ENCODE data around the gene MDGA2.
"Not testable (repeated sequence)": the region's sequence is repeated elsewhere in the genome, so short reads cannot be mapped to it uniquely, and the experiment has no call there.

MDGA2 gene

DNA sequence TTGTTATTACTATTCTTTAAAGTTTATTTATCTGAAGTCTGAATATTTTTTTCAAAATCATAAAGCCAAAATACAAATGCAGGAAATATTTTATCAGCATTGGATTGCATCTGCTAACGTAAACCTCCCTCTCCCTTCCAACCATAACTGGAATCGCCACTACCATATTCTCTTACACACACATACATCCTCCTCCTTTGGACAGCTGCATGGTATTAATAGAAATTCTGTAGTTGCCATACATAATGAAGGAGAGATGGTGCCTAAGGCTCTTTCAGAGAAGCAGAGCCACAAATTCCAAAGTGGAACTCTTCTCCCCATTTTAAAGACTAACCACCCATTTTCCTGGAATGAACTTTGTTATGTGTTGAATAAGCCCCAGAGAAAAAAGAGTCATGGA, 352.7 kb downstream of the MDGA2 start:
- no peak for DNase-seq

GRCh38 chr14:47302121-47302520, 373.3 kb downstream of the MDGA2 start:
- DNase-seq, result no peak

DNA sequence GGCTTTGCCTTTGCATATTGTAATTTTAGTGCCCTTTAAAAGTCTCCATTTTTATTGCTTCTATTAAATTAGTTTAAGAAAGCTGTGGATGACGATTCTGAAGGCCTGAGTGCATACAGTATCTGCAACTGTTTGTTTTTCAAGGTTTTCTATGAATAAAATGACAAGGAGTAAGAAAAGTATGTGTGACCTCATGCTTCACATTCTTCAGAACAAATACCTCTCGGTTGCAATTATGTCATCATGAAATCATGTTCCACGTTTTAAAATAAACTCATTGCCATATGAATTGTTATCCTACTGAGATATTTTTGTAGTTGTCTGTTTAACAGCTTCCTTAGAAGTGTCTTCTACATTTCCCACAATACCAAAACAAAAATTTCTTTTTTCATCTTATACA, 374.6 kb downstream of the MDGA2 start:
- no peak for DNase-seq

DNA sequence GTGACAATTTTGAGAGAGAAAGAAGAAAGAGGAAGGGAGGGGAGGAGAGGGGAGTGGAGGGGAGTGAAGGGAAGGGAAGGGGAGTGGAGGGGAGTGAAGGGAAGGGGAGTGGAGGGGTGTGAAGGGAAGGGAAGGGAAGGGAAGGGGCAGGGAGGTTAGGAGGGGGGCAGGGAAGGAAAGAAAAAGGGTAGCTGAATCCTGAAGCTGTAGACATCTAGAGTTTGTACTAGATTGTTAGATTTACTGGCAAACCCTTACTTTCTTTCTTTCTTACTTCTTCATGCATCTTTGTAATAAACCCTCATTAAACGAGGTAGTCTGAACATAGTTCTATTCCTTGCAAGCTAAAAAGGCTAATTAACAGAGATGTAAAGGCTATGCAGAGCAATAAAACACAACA, 378.0 kb downstream of the MDGA2 start:
- no peak for DNase-seq

DNA sequence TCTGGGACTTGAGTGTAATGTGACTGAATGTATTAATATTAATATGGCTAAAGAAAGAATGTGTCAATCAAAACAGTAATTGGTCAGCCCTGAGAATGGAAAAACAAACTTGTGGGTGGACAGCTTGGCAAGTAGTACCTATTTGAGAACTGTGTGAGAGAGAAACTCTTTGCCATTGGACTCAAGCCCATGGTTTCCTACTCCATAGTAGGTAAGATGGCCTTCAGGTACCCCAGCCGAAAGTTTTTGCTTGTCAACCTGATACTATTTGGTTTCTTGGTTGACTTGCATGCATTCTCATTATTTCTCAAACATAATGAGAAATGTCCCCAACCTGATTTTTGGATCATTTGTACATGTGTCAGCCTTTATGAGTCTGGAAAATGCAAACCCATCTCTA, 391.1 kb downstream of the MDGA2 start:
- DNase-seq, result no peak

- DNase-seq, result not testable (repeated sequence)
These were observed 393.6 kb downstream of the MDGA2 start for GRCh38 chr14:47281761-47282160.

GRCh38 chr14:47278233-47278842, 397.1 kb downstream of the MDGA2 start:
- no peak for DNase-seq

DNA sequence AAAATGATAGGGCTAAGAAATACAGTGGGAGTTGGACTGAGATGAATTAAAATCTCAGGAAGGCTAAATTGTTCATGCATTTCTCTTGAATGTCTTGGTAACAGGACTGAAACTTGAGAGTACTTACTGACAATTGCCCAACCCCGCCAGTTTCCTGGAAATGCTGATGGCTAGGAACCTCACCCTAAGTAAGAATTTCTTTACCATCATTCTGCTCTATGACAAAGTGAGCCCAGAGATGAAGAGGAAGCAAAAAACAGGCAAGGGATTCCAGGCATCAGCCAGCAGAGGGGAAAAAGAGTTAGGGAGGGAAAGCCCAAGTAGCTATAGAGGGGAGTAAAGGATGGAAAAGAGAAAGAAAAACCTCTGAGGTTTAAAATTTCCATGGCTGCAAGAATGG, 397.7 kb downstream of the MDGA2 start:
- DNase-seq, result no peak

DNA sequence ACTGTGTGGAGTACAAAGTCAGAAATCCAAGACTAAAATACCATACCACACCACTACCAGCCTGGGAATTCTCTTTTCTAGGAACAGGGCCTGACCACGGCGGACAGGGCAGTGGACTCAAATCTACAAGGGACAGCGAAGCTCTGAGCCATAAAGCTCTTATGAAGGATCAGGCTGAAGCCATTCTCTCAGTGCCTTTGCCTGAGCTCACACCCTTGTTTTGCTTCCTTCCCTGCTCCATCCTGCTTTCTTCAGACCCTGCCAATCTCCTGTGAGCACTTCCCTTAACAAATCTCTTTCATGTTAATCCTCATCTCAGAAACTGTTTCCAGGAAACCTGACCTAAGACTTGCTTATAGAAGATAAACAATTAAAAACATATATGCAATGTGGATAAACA, 398.5 kb downstream of the MDGA2 start:
- DNase-seq, result no peak

DNA sequence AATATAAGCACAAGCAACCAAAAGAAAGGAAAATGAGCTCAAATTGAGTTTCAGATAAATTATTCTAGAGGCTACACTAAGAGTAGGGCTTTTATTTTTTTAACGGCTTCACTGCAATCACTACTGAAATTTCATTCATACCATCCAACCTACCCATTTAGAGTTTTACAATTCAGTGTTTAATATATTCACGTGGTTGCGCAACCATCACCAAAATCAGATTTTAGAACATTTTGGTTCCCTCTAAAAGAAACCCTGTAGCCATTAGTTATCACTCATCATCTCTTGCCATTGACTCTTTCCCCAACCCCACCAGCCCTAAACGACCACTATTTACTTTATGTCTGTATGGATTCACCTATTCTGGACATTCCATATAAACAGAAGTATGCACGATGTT, 401.5 kb downstream of the MDGA2 start:
- DNase-seq, result no peak

GRCh38 chr14:47270715-47271114, 404.7 kb downstream of the MDGA2 start:
- DNase-seq, result no peak

- DNase-seq, result no peak
These were observed 405.5 kb downstream of the MDGA2 start for GRCh38 chr14:47269756-47270492.

GRCh38 chr14:47264842-47265241, 410.6 kb downstream of the MDGA2 start:
- no peak for DNase-seq

GRCh38 chr14:47262801-47263200, 412.6 kb downstream of the MDGA2 start:
- no peak for DNase-seq

- DNase-seq, result no peak
These were observed 414.1 kb downstream of the MDGA2 start for GRCh38 chr14:47261350-47261749.

DNA sequence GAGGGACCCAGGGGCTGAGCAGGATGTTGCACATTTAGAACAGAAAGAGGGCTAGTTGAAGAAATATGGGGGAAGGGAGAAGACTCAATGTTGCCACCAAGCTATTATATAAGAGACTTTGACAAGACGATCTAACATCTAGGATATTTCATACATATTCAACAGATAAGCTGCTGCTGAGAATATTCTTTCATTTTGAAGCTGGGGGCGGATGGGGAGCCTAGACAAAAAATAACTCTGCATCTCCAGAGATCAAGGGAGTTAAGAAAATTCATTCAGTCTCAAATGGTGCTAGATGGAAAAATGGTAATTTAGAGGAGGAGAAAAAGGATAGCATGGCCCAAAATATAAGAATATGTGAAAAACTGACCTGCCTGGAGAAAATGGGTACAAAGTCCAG, 415.6 kb downstream of the MDGA2 start:
- DNase-seq, result no peak

DNA sequence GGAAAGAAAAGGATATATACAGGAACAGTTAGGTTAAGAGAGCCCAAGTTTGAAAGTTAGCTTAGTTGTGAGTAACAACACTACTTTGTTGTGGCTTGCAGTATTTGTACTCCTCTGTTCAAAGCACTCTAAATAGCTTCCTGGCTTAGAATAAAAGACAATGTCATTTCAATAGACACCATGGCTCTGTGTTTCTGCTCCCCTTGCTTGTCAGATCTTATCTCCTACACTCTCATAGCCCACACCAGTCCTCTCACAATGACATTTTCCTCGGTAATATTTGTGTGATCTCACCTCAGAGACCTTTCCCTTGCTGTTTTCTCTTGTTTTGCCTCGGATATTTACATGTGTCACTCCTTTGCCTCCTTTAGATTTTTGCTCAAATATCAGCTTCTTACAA, 418.4 kb downstream of the MDGA2 start:
- no peak for DNase-seq

- no peak for DNase-seq
These were observed 422.6 kb downstream of the MDGA2 start for GRCh38 chr14:47252802-47253201.

- no peak for DNase-seq
These were observed 429.0 kb downstream of the MDGA2 start for GRCh38 chr14:47246367-47246766.

DNA sequence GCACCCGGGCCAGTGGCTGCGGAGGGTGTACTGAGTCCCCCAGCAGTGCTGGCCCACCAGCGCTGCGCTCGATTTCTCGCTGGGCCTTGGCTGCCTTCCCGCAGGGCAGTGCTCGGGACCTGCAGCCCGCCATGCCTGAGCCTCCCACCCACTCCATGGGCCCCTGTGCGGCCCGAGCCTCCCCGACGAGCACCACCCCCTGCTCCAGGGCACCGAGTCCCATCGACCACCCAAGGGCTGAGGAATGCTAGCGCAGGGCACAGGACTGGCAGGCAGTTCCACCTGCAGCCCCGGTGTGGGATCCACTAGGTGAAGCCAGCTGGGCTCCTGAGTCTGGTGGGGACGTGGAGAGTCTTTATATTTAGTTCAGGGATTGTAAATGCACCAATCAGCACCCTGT, 432.8 kb downstream of the MDGA2 start:
- not testable (repeated sequence) for DNase-seq

DNA sequence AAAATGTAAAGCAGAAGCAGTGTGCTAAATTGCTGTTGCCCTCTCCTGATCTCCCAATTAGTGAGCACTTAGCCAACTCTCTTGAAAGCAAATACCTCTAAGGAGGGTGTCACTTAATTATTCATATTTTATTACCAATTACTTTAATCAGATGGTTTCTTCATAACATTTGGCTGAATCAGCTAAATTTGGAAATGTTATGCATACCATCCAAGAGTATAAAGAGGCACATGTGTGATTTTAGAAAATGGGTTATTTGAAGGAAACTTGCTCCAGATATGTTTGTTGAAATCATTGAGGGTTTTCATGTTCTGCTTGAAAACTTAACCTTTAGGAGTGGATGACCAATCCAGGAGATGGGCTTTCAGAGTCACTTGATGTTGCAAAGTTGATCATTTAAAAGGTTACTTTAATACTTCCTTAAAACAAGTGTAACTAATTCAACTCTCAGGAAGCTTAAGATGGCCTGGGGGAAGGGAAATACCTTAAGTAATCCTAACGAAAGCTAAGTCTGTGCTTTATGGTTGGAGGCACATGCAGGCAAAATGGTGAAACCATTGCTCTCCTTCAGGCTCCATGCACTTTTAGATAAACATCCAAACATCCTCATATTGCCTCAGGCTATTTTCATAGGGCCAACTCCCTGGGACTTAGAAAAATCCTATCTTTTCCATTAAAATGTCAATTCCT, 434.5 kb downstream of the MDGA2 start:
- DNase-seq, result no peak

GRCh38 chr14:47235619-47236018, 439.8 kb downstream of the MDGA2 start:
- DNase-seq, result no peak

- no peak for DNase-seq
These were observed 448.4 kb downstream of the MDGA2 start for GRCh38 chr14:47226877-47227520.

DNA sequence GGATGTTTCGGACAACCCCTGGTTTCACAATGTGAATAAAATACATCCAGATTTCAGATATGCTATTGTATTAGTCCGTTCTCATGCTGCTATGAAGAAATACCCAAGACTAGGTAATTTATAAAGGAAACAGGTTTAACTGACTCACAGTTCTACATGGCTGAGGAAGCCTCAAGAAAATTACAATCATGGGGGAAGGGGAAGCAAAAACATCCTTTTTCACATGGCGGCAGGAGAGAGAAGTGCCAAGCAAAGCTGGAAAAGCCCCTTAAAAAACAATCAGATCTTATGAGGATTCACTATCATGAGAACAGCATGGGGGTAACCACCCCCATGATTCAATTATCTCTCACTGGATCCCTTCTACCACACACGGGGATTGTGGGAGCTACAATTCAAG, 451.7 kb downstream of the MDGA2 start:
- DNase-seq, result no peak
